Measurements from ENCODE around the gene DMBX1. TPM values are rescaled to one million over a fixed set of nuclear protein-coding genes. Genes with fewer than 3 reads are reported as not detected.
A peak's percentile ranks its signal among the peaks of the same experiment; 100 is the strongest.

Gene DMBX1
- total RNA-seq, 1 experiment from 2014 or later = 2.3 TPM

- H3K27ac ChIP-seq (ENCODE audit: insufficient read length, low read depth, low read length) = no peak overlapping the region
- no peak overlapping the region for H4K5ac ChIP-seq (ENCODE audit: insufficient read length, low read depth, low read length)
- no peak overlapping the region for H3T11ph ChIP-seq (ENCODE audit: low read length)
- H3K9ac ChIP-seq (ENCODE audit: extremely low read depth, insufficient read length, low read length) = no peak overlapping the region
- no peak overlapping the region for H2BK20ac ChIP-seq (ENCODE audit: low read depth, low read length, poor library complexity, severe bottlenecking)
- no peaks in the 10 kb centered on the region for H3K23me2 ChIP-seq (ENCODE audit: insufficient read length, low read depth, low read length, poor library complexity, severe bottlenecking)
- H3K4me2 ChIP-seq (ENCODE audit: insufficient read depth, insufficient read length, low read length) = no peak overlapping the region
- no peaks in the 10 kb centered on the region for H3K9me3 ChIP-seq (ENCODE audit: control insufficient read depth, low read depth, low read length)
- Mint-ChIP-seq H3K27me3 (ENCODE audit: low read depth) (peaks cover 82% of the 10 kb centered on the region), H3K4me3 (no peak overlapping the region), H3K36me3 (ENCODE audit: insufficient read depth in 1 of 3, low read depth in 3 of 3) (no peaks in the 10 kb centered on the region), H3K9me3 (no peaks in the 10 kb centered on the region; a peak in 1 of 5 replicates), H3K4me1 (peaks cover 22 to 41% of the 10 kb centered on the region in 2 experiments), H3K27ac (peak overlapping the region in 1 of 3 experiments; percentile 65; a peak in 1 of 7 replicates)
- H3K56ac ChIP-seq (ENCODE audit: insufficient read length, low read depth, low read length) = no peak overlapping the region
- no peak overlapping the region for H4K8ac ChIP-seq (replicated peaks; ENCODE audit: insufficient read length, low read depth, low read length)
- no peak overlapping the region for H2AK5ac ChIP-seq (ENCODE audit: insufficient read length, low read length)
- H3K23ac ChIP-seq (ENCODE audit: insufficient read length, low read depth, low read length) = no peak overlapping the region
- H3K79me1 ChIP-seq (ENCODE audit: insufficient read depth, low read depth, low read length, poor library complexity, severe bottlenecking) = no peaks in the 10 kb centered on the region
- no peak overlapping the region for H4K91ac ChIP-seq (ENCODE audit: insufficient read length, low read depth, low read length)
- no peaks in the 10 kb centered on the region for H3K79me2 ChIP-seq (ENCODE audit: insufficient read depth, low read length)
- TF ChIP-seq, protein P1, sequence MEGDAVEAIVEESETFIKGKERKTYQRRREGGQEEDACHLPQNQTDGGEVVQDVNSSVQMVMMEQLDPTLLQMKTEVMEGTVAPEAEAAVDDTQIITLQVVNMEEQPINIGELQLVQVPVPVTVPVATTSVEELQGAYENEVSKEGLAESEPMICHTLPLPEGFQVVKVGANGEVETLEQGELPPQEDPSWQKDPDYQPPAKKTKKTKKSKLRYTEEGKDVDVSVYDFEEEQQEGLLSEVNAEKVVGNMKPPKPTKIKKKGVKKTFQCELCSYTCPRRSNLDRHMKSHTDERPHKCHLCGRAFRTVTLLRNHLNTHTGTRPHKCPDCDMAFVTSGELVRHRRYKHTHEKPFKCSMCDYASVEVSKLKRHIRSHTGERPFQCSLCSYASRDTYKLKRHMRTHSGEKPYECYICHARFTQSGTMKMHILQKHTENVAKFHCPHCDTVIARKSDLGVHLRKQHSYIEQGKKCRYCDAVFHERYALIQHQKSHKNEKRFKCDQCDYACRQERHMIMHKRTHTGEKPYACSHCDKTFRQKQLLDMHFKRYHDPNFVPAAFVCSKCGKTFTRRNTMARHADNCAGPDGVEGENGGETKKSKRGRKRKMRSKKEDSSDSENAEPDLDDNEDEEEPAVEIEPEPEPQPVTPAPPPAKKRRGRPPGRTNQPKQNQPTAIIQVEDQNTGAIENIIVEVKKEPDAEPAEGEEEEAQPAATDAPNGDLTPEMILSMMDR (conservative IDR thresholded peaks at IDR 0.05) = no peak
- H2BK15ac ChIP-seq (ENCODE audit: low read depth, low read length) = no peak overlapping the region
- no peak overlapping the region for H2AFZ ChIP-seq (ENCODE audit: low read length)
- no peaks in the 10 kb centered on the region for H4K20me1 ChIP-seq (ENCODE audit: control insufficient read depth, insufficient read depth, insufficient read length)
- no peak overlapping the region for H3K4ac ChIP-seq (ENCODE audit: low read depth, low read length)
- no CpG with 5 or more reads among the region's 3 CpGs for WGBS (ENCODE audit: extremely low coverage, insufficient read length, low lambda C conversion rate)
- H3K14ac ChIP-seq (ENCODE audit: insufficient read depth, low read length) = no peak overlapping the region
- peaks cover 34% of the 10 kb centered on the region for H3K27me3 ChIP-seq (ENCODE audit: insufficient read depth, low read length)
- no peak overlapping the region for H3K18ac ChIP-seq (ENCODE audit: insufficient read length, low read depth, low read length)
- DNase-seq = no peak
- no peak overlapping the region for H2BK12ac ChIP-seq (ENCODE audit: insufficient read length, low read depth, low read length)
- no peak overlapping the region for H2BK120ac ChIP-seq (ENCODE audit: low read depth, low read length, poor library complexity, severe bottlenecking)
- no peaks in the 10 kb centered on the region; the same call in 1 of the 2 replicates for H3K4me1 ChIP-seq (ENCODE audit: insufficient read depth, low read length)
- H2BK5ac ChIP-seq (ENCODE audit: insufficient read length, low read length) = no peak overlapping the region
Observed at GRCh38 chr1:46497020-46497419, 7.4 kb downstream of the DMBX1 start.
